ENCODE measurements around the gene DHX29. TPM values are rescaled to one million over a fixed set of nuclear protein-coding genes. Genes with fewer than 3 reads are reported as not detected.

The DHX29 gene
- total RNA-seq, 2 experiments from 2014 or later: 18.7 to 19.3 TPM

Other genes with a start within 250 kb of the DHX29 start
- gene GZMA, start 205.0 kb downstream of the DHX29 start, total RNA-seq: 100 to 1,000 TPM; 165 to 168 TPM
- gene GPX8, start 147.5 kb downstream of the DHX29 start, total RNA-seq: not detected
- gene CDC20B, start 134.5 kb downstream of the DHX29 start, total RNA-seq: under 1 TPM in 1 of 2 experiments, not detected in 1; 0.12 TPM
- gene MCIDAS, start 80.4 kb downstream of the DHX29 start, total RNA-seq: not detected
- gene CCNO, start 74.1 kb downstream of the DHX29 start, total RNA-seq: not detected
- gene MTREX, start 295 bp upstream of the DHX29 start, total RNA-seq: 10 to 100 TPM; 71.8 to 76.1 TPM
- 10 to 100 TPM; 15.3 to 18.3 TPM for gene PLPP1, start 227.3 kb upstream of the DHX29 start, total RNA-seq

All from activated CD4-positive, alpha-beta T cell treated with anti-CD3 and anti-CD28 coated beads, Interleukin-2, amount 10 ng/mL, durations not matched to agents 7 days and 5 days (primary cell).